ENCODE data around the gene RO60. TPM values are rescaled to one million over a fixed set of nuclear protein-coding genes. Genes with fewer than 3 reads are reported as not detected.
A peak's percentile ranks its signal among the peaks of the same experiment; 100 is the strongest.

Gene RO60
- total RNA-seq, 1 experiment from 2014 or later = 63.6 TPM

- Mint-ChIP-seq H3K4me1 (ENCODE audit: low read depth, unreplicated experiment) (peaks cover 17% of the 10 kb centered on the region), H3K27me3 (ENCODE audit: unreplicated experiment) (no peaks in the 10 kb centered on the region), H3K27ac (ENCODE audit: unreplicated experiment) (no peak overlapping the region), H3K4me3 (ENCODE audit: low read depth, unreplicated experiment) (no peak overlapping the region), H3K9me3 (ENCODE audit: low read depth, unreplicated experiment) (no peaks in the 10 kb centered on the region), H3K36me3 (ENCODE audit: insufficient read depth, unreplicated experiment) (peaks cover 22% of the 10 kb centered on the region)
- no peak for TF ChIP-seq CTCF (IDR thresholded peaks at IDR 0.05; ENCODE audit: unreplicated experiment)
- intact Hi-C loops (cut with micrococcal nuclease; ENCODE audit: unreplicated experiment) = loop anchor here (5.0 kb wide), 2 partner anchors 40 to 290 kb away; no protein-coding TSS in a partner anchor
- no peak for DNase-seq
- CTCF ChIA-PET = interaction anchor here (0.6 kb wide), 1 partner anchor 39 kb away, joined by 3 read pairs; no protein-coding TSS in a partner anchor
- no TSS peak for BruUV-seq (replicated peaks)
Observed at GRCh38 chr1:193102662-193103061, 43.2 kb downstream of the RO60 start.

- Mint-ChIP-seq H3K4me1 (ENCODE audit: low read depth, unreplicated experiment) (peaks cover 17% of the 10 kb centered on the region), H3K4me3 (ENCODE audit: low read depth, unreplicated experiment) (peak overlapping the region; percentile 83), H3K27me3 (ENCODE audit: unreplicated experiment) (no peaks in the 10 kb centered on the region), H3K27ac (ENCODE audit: unreplicated experiment) (peak overlapping the region; percentile 76), H3K36me3 (ENCODE audit: insufficient read depth, unreplicated experiment) (peaks cover 22% of the 10 kb centered on the region), H3K9me3 (ENCODE audit: low read depth, unreplicated experiment) (no peaks in the 10 kb centered on the region)
- no peak for DNase-seq
- CTCF ChIA-PET = interaction anchor here (0.8 to 2.1 kb wide), 2 partner anchors 18 to 45 kb away, joined by 3 to 8 read pairs; partner anchors contain the start of genes CDC73 and UCHL5
- BruUV-seq (replicated peaks) = no TSS peak
- intact Hi-C loops (cut with micrococcal nuclease; ENCODE audit: unreplicated experiment) = loop anchor here (2.0 to 5.0 kb wide), 3 partner anchors 19 to 292 kb away; partner anchors contain the start of gene CDC73
- no peak for TF ChIP-seq CTCF (IDR thresholded peaks at IDR 0.05; ENCODE audit: unreplicated experiment)
Observed at GRCh38 chr1:193103759-193104501, 44.5 kb downstream of the RO60 start.

GRCh38 chr1:193104502-193104906 is 45.1 kb downstream of the RO60 start:
- Mint-ChIP-seq H3K4me1 (ENCODE audit: low read depth, unreplicated experiment) (peaks cover 17% of the 10 kb centered on the region), H3K4me3 (ENCODE audit: low read depth, unreplicated experiment) (peak overlapping the region; percentile 83), H3K27ac (ENCODE audit: unreplicated experiment) (peak overlapping the region; percentile 76), H3K36me3 (ENCODE audit: insufficient read depth, unreplicated experiment) (peaks cover 22% of the 10 kb centered on the region), H3K9me3 (ENCODE audit: low read depth, unreplicated experiment) (no peaks in the 10 kb centered on the region), H3K27me3 (ENCODE audit: unreplicated experiment) (no peaks in the 10 kb centered on the region)
- DNase-seq = peak; percentile 38
- intact Hi-C loops (cut with micrococcal nuclease; ENCODE audit: unreplicated experiment) = loop anchor here (2.0 to 5.0 kb wide), 3 partner anchors 18 to 292 kb away; partner anchors contain the start of gene CDC73
- no TSS peak for BruUV-seq (replicated peaks)
- TF ChIP-seq CTCF (IDR thresholded peaks at IDR 0.05; ENCODE audit: unreplicated experiment) = no peak
- CTCF ChIA-PET = interaction anchor here (2.1 kb wide), 1 partner anchor 17 kb away, joined by 8 read pairs; the partner anchor contains the start of gene CDC73

- TF ChIP-seq CTCF (IDR thresholded peaks at IDR 0.05; ENCODE audit: unreplicated experiment) = no peak
- Mint-ChIP-seq H3K27me3 (ENCODE audit: unreplicated experiment) (no peaks in the 10 kb centered on the region), H3K9me3 (ENCODE audit: low read depth, unreplicated experiment) (no peaks in the 10 kb centered on the region), H3K36me3 (ENCODE audit: insufficient read depth, unreplicated experiment) (peaks cover 22% of the 10 kb centered on the region), H3K4me3 (ENCODE audit: low read depth, unreplicated experiment) (peak within 1 kb of the TSS; percentile 83), H3K27ac (ENCODE audit: unreplicated experiment) (peak within 1 kb of the TSS; percentile 76), H3K4me1 (ENCODE audit: low read depth, unreplicated experiment) (peaks cover 17% of the 10 kb centered on the region)
- CTCF ChIA-PET = interaction anchor here (0.8 to 2.1 kb wide), 2 partner anchors 17 to 46 kb away, joined by 3 to 8 read pairs; partner anchors contain the start of genes CDC73, RO60 and UCHL5
- peak; percentile 90 for DNase-seq
- intact Hi-C loops (cut with micrococcal nuclease; ENCODE audit: unreplicated experiment) = loop anchor here (2.0 to 5.0 kb wide), 3 partner anchors 18 to 293 kb away; partner anchors contain the start of gene CDC73
- BruUV-seq (replicated peaks) = no TSS peak
Observed at GRCh38 chr1:193104907-193105820, 45.8 kb downstream of the RO60 start, which contains the start of gene GLRX2. TSS of gene GLRX2 (minus strand) at chr1:193105414. CDS start at chr1:193105382, 32 bp downstream.
